GM18907 (cell line): ENCODE data around the gene BCL6.

Source experiments
- ATAC-seq: cut with Tn5 transposase; IDR thresholded peaks from one replicate; pipeline ENCODE4 v1.9.1; 2021; ENCODE audit warnings: mild to moderate bottlenecking, moderate library complexity; ENCODE audit not compliant: unreplicated experiment

Gene BCL6

DNA sequence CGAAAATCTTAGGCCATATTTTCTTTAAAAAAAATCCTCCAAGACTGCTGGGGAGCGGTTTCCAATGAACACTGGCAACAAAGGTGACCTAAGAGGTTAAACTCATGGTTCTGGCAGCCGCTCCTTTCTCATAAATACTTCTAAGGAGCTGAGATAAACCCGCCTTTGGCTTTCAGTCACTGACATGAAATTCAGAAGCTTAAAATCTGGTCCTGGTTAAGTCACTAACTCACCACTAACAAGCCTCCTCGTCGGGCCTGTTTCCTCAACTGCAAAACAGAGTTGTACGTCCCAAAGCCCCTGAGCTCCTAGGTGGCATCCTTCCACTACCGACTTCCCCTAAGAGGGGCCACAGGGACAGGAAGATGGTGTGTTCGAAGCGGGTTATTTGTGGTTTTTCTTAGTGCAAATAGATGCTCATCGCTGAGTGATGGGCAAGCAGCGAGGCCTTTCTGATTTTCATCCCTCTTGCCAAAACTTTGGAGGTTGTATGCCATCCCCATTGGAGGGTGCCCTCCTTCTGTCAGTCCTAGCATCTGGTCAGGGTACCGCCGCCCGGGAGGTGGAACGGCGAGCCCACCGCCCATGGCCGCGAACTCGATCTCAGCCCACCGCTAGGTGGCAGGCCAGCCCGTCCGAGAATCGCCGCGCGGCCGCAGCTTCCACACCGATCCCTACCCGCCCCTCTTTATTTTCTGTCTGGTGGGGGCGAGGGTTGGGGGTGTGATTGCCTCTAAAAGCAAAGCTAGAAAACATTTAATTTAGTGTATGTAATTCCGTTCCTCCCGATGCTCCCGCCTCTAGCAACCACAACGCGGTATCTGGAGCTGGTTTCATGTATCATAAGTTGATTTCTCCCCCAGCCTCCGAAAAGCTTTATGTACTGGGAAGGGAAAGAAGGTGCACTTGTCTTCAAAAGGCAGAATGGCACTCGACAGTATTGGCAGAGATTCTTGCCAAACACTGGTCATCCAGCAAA lies 4.6 kb downstream of the BCL6 start:
- no peak for ATAC-seq

DNA sequence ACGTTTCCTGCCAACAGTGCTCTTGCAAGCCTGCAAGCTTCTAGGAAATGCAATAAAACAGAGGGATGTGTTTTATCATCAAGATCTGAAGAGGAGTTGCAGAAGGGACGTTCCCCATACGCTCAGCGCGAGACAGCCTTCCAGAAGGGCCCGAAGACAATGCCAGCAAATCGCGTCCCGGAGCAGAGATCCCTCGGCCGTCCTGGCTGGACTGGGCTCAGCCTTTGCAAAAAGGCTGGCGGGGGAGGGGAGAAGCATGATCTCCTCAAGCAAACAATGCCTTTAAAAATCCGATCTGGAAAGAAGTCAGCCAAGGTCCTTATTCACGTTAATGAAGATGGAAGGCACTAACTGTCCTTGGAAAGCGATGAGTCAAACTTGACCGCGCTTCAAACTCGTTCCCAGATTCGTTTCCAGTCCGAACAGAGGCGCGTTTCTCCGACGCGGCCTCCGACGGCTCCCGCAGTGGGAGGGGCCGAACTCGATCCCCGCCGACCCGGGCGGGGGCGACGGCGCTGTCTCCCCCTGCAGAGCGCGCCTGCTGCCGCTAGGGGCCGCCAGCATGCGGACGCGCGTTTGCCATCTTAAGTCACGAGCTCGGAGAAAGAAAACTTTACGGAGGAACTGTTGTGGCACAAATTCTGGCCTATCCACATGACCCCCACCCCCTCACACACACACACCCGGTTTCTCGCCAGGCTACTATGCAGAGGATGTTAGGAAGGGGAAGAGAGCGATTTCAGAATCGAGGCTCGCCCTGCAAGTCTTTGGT lies 5.5 kb downstream of the BCL6 start:
- ATAC-seq, result peak; percentile 43

DNA sequence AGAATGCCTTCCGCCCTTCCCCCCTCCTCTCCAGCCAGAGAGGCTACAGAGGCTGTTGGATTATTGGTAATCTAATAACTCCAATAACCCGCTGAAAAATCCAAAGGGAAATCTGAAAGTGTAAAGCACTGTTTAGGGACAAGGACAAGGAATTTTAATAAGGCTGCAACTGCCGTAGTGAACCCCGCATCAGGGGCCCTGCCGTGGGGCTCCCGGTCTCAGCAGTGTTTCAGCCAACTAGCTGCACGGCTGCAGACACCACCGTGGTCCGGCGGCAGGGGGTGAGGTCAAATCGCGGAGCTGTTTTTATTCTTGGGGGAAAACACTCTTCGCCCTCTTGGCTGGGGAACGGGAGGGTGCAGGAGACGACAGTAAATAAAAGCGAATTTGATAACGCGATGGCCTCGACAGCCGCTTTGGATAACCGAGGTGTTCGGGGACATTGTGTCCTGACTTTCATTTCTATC lies 6.1 kb downstream of the BCL6 start:
- ATAC-seq, result no peak

DNA sequence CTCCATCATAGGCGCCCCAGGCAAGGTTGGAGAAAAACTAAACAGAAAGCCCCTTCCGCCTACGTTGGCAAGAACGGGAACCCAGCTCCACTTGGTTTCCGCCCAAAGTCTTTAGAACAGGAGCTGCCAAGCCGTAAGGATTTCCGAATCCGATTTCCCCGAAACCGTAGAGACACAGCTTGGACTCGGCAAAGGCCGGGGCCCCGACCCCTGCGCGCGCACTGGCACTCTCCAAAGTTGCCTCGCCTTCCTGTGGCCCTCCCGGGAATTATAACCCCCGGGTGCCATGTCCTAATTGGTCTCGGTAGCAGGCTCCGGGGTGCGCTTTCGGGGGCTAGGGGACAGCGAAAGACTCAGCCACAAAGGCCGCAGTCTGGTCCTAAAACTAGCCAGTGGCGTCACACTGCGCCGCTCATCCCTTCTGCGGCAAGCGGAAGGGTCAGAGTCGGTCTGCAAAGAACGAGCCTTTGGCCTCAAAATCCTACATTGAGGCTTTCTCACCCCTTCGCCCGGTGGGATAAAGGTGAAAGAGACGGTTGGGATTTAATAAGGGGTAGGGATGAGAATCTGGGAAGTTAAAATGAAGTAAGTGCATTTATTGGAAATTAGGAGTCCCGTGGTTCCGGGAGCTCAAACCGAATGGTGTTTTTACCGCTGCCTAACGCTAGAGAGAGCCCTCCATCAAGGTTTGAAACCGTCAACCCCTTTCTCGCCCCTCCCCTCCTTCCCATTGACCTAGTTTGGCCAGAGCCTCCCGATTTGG lies 6.8 kb downstream of the BCL6 start:
- peak; percentile 70 for ATAC-seq

DNA sequence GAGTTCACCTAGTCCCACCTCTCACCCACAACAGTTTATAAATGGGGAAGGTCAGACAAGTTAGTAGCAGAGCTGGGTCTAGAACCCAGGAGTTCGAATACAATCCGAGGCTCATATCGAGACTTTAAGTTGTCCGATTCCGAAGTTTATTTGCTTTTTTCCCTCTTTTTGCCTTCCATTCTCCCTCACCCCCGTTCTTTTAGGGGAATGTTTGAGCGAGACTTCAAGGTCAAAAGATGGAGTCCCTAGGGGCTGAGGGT lies 7.3 kb downstream of the BCL6 start:
- ATAC-seq, result no peak

DNA sequence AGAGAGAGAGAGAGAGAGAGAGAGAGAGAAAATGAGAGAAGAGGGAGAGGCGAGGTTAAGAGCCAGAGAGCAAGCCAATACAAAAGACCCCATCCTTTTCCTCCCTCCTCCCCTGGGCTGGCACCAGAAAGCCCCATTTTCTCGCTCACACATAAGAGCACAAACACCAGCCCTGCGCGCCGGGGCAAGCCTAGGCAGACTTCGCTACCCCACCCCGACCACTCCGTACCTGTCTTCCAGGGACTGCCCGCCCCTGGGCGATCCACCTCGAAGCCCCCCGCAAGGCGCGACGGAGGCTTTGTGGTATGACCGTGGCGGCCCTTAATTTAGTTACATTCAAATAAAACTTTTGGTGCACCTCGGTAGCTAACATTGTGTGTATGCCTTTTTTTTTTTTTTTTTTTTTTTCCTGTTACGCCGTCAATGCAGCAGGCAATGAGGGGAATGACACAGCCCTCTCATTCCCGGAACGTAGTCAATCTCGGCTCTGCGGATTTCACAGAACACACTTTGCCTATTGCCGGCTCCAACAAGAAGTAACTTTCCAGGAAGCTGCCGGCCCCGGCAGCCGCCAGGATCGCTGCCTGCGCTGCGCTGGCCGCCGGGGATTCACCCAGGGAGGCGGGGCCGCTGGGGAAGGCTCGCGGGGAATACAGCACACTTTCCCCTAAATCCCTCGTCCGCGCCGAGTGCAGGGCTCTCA lies 7.7 kb downstream of the BCL6 start:
- ATAC-seq, result no peak

DNA sequence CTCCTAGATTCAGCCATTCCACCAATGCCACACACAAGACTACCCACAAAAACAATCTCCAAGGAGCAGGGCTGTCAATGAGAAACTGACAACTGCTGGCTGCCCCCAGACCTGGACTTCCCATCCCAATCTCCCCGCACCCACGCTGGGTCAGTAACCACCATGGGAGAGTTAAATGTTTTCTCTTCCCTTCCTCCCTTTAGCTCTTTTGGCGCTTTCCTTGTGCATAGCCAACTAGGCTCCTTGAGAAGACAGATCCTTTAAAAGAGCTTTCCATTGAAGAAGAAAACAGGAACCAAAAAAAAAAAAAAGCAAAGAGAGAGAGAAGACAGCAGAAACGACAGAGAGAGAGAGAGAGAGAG lies 8.3 kb downstream of the BCL6 start:
- no peak for ATAC-seq

DNA sequence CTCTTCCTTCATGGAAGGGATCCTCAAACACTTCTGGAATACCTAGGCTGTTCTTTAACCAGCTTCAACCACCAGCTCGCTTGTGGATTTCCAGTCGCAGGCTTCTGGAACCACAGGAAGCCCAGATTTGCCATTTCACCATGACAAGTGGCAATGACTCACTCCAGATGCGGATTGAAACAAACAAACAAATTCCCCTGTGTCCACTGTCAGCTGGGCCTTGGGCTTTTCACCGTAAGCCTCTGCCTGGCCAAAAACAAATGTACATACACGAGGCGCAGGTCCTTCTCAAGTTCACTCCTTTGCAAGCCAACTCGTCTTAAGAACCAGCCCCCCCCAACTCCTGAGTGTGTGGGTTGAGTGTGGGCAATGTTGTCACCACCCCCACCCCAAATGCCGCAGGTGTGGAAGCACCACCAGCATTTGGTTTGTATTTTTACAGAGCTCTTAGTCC lies 8.8 kb downstream of the BCL6 start:
- no peak for ATAC-seq

DNA sequence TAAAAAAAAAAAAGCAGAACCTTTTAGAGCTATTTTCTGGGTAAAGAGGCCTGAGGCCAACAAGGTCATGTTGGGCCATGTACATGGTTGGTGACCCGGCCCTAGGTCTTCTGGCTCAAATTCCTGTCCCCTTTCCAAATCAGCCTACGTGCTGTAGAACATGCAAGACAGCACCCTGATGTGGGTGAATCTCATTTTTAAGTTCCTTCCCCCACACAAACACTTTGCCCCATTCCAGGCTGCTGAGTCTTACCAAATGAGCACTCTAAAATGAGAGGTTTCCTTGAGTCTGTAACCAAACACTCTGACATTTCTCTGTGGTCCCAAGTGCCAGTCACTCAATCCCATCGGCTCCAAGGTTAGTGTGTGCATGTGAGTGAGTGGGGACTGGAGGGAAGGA lies 9.4 kb downstream of the BCL6 start:
- no peak for ATAC-seq

DNA sequence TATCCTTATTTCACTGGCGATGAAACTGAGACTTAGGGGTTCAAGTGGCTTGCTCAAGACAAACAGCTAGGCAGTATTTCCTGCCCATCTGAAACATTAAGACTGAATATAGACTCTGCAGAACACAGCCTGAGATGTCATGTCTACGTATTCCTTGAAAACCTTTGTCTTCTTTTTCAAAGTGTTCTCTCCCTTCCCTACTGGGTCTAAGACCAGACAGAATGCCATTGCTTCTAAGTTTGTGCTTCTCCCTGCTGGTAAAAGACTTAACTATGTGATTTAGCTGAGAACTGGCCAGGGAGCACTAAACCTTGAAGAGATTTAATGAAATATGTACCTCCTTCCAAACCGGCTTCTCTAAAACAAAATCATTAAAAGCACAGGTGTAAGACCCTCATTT lies 9.9 kb downstream of the BCL6 start:
- no peak for ATAC-seq

DNA sequence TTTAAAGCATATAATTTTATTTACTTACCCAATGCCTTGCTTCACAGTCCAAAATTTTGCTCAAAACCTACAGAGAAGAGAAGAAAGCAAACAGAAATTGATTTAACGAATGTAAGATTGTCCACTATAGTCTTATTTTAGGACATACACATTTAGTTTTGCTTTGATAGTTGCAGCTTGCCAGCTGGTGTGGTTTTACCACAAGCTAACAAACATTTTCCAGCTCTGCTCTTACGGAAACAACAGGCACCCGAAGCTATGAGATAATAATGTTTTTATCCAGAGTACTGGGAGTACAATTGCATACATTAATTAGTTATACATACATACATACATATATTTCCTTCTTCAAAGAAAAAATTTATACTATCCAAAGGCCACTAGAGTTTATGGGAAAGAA lies 10.4 kb downstream of the BCL6 start:
- ATAC-seq, result no peak

DNA sequence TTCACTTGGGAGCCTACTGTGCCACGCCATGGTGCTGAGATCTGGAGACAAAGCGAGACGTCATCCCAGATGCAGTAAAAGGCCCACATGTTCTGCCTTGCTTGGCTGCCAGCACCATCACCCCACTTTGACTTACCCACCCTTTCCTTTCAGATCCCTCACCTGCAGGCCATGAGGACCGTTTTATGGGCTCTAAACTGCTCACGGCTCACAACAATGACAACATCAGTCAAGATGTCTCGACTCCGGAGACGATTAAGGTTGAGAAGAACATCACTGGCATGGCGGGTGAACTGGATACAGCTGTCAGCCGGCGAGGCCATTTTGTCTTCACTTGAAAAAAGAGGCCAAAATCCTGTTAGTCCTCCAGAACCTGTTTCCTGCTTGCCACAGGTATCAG lies 11.9 kb downstream of the BCL6 start:
- no peak for ATAC-seq

DNA sequence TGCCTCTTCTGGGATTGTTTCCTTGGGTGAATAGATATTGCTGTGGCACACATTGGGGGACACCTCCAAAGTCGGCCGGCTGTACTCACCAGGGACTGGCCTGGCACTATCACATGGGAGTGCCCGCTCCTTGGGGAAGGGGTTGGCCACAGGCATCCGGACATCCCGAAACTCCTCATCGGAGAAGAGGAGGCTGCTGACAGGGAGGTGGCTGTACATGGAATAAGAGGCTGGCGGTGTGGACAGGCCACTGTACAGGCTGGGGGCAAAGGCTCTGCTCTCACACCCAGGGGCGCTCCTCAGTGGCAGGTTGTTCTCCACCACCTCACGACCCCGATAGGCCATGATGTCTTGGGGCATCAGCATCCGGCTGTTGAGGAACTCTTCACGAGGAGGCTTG lies 15.7 kb downstream of the BCL6 start:
- ATAC-seq, result no peak

DNA sequence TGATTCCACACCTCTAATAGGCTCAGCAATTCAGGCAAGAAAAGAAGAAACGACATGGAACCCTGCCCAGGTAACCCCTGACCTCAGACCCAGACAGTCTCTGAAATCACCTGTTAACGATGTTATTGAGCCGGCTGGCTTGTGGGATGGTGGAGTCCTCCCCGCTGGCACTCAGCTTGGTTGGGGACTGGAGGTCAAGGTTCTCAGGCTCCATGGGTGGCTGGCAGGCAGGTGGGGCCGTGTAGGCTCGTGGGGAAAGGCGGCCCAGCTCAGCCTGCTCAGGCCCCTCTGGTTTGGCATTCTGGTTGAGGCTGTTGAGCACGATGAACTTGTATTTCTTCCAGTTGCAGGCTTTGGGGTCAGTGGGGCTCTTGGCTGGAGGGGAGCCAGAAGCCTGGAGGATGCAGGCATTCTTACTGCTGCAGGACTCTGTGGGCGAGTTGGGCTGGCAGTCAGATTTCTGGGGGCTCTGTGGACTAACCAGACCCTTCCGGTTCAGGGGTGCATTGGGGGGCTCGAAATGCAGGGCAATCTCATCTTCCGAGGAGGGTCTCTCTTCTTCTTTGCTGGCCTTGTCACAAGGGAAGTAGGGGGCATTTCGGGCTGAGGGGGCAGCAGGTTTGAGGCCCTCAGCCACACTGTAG lies 16.2 kb downstream of the BCL6 start:
- ATAC-seq, result no peak

DNA sequence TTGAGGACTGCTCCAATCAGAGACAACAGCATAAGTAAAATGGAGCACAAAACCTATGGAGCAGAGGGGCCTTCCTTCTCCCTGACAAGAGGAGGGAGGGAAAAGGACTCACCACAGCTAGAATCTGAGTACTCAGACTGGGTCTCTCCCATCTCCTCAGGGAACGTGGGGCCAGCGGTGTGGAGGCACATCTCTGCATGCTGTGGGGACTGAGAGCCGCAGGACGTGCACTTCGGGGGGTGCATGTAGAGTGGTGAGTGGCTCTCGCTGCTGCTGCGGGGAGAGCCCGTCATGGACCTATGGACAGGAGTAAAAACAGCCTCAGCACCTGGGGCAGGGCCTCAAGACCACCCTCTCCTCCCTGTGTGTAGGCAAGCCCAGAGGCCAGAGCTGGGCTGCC lies 17.0 kb downstream of the BCL6 start:
- ATAC-seq, result no peak

DNA sequence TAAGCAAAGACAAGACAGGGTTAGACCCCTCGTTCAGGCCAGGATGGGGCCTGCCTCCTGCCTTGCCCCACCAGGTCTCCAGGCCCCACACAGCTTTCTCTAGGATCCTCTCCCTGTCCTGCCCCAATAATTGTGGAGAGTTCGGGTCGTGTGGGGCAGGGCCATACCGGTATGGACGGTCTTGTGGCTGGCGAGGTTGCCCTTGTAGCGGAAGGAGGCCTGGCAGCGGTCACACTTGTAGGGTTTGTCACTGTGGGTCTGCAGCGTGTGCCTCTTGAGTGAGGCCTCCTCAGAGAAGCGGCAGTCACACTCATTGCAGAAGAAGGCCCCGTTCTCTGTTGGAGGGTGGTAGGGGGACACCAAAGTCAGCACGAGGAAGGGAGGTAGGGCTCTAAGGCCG lies 18.7 kb downstream of the BCL6 start:
- no peak for ATAC-seq

DNA sequence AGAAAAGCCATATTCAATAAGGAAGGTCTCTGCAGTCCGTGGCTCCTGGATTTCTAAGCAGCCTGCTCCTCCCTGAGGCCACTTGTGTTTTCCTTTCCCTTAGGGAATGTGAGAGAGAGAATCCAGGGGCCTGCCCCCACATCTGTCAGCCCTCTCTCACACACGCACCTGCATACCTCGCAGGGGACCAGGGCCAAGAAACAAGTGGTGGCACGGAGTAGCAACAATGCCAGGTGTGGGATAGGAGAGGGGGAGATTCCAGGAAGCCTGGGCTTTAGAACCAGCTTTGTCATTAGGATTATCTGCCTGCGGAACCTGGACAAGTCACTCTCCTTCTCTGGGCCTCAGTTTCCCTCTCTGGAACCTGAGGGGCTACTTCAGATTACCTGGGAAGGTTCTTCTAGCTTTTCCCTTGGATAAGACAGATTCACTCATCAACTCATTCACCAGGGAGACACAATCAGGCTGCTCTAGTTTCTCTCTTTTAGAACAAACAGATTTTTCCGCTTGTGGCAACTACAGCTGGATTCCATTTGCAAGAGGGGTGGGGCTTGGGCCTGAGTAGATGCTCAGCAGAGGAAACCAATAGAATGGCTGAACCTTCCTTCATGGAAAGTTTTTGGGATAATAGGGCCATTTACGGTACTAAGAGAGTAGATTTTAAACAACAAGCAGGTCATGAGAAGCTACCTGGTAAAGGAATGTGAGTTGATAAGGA lies 19.5 kb downstream of the BCL6 start:
- no peak for ATAC-seq

DNA sequence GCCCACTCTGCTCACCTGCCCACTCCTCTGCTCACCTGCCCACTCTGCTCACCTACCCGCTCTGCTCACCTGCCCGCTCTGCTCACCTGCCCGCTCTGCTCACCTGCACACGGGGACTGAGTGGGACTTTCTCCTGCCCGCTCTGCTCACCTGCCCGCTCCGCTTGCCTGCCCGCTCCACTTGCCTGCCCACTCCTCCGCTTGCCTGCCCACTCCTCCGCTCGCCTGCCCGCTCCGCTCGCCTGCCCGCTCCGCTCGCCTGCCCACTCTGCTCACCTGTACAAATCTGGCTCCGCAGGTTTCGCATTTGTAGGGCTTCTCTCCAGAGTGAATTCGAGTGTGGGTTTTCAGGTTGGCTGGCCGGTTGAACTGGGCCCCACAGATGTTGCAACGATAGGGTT lies 20.0 kb downstream of the BCL6 start:
- ATAC-seq, result no peak

DNA sequence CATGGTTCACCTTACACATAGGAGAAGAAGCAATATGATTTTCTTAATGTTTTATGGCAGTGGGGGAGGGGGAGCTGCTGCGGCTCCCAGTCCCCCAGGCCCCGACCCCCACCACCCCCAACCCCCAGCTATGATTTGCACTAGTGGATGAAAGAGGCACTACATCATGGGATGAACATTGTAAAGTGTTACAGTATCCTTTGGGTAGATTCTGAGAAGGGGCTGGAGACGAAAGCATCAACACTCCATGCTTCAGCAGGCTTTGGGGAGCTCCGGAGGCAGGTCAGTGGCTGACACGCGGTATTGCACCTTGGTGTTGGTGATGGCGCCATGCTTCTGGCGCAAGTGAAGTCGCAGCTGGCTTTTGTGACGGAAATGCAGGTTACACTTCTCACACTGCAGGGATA lies 23.1 kb downstream of the BCL6 start:
- ATAC-seq, result no peak

DNA sequence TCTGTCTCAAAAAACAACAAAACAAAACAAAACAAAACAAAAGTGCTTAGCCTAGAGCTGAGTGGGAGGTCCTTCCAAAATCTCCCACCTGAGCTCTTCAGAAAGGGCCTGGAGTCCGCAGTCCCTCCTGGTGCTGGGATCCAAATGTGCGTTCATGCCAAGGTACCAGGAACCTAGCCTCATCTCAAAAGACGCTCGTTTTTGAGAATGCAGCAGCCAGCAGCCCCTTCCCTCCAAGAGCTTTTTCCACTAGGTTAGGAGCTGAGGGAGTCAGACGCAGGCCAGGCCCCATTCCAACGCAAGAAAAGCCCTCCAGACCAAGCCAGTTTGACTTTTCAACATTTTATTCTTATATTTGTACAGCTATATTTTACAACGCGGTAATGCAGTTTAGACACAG lies 24.2 kb downstream of the BCL6 start:
- no peak for ATAC-seq
